Upper lobe of left lung (tissue), 6 donors: ENCODE measurements around the gene CHMP5. TPM values are rescaled to one million over a fixed set of nuclear protein-coding genes. Genes with fewer than 3 reads are reported as not detected.
A peak's percentile ranks its signal among the peaks of the same experiment; 100 is the strongest.

Source experiments
- ATAC-seq, 2 donors: fragments of 200-7000 bp; cut with Tn5 transposase; one replicate each; pipeline ENCODE4 v1.9.1; 2022; ENCODE audit warnings: mild to moderate bottlenecking in 2 of 2, moderate library complexity in 2 of 2; ENCODE audit not compliant: low FRiP score in 2 of 2
- DNase-seq, 2 donors: peaks; one replicate each; pipeline ENCODE4 v3.0.0-alpha.2; 2019 to 2020
- H3K27ac ChIP-seq, 4 donors: fragments of 200-600 bp; sonication (generic); one replicate each; pipeline ENCODE4 v1.5.1; 2016 to 2019
- H3K27me3 ChIP-seq, 4 donors: fragments of 200-600 bp; sonication (generic); one replicate each; pipeline ENCODE4 v1.5.1; 2017 to 2019
- H3K36me3 ChIP-seq, 4 donors: fragments of 200-600 bp; sonication (generic); one replicate each; pipeline ENCODE4 v1.5.1; 2016 to 2019
- H3K4me1 ChIP-seq, 4 donors: fragments of 200-600 bp; sonication (generic); one replicate each; pipeline ENCODE4 v1.5.1; 2018 to 2019
- H3K4me3 ChIP-seq, 4 donors: fragments of 200-600 bp; sonication (generic); one replicate each; pipeline ENCODE4 v1.5.1; 2017 to 2019; ENCODE audit warnings: mild to moderate bottlenecking in 2 of 4, moderate library complexity in 1 of 4
- H3K9me3 ChIP-seq, 4 donors: fragments of 200-600 bp; sonication (generic); one replicate each; pipeline ENCODE4 v1.5.1; 2018 to 2019
- EP300 ChIP-seq, 4 donors: sonication (generic); formaldehyde crosslinking; IDR thresholded peaks; one replicate each; pipeline ENCODE4 v1.5.1; 2017; ENCODE audit warnings: antibody characterized with exemption in 4 of 4, control low read depth in 2 of 4
- POLR2A ChIP-seq, 4 donors: fragments of 450-650 bp; IDR thresholded peaks; one replicate each; pipeline ENCODE4 v1.5.1; 2016 to 2017; ENCODE audit warnings: antibody characterized with exemption in 4 of 4, mild to moderate bottlenecking in 2 of 4
- POLR2AphosphoS5 ChIP-seq, 2 donors: sonication (generic); formaldehyde crosslinking; IDR thresholded peaks; one replicate each; pipeline ENCODE4 v1.5.1; 2017; ENCODE audit warnings: antibody characterized with exemption in 2 of 2
- WGBS, 2 donors: methylation state at CpG; one replicate each; pipeline ENCODE4 v1.1.5; 2017 to 2018; 5-methylcytosine and 5-hydroxymethylcytosine counted together
- total RNA-seq, 6 donors: library from RNA; depleted of rRNA in 4 of 6; stranded (reverse); fragments of >200 nt in 4 of 6; gene quantifications; one replicate each; pipeline versions ENCODE4 v1.1.0 to v1.2.1, GENCODE V29; 2016 to 2021
- TF ChIP-seq, protein P1 (sequence below), 6 experiments: fragments of 450-650 bp in 4 of 6; fragments of 200-600 bp in 2 of 6; sonication (generic) in 2 of 6; IDR thresholded peaks; one replicate each; pipeline ENCODE4 v1.5.1; 2016 to 2019; ENCODE audit warnings: antibody characterized with exemption in 6 of 6
- donor health status: DM: no; HTN: no; CAD: no; lungs with moderate emphysema.
- donor health status: DM: no; HTN: yes; CAD: no; lungs with severe emphysema.

Gene CHMP5
- total RNA-seq, 6 donors from 2014 or later: 33.5 to 95.5 (median 60.1) TPM

- no peak within 1 kb of the TSS for H3K4me3 ChIP-seq
- no peaks in the 10 kb centered on the region for H3K36me3 ChIP-seq
- peak in 1 of 2 donors; percentile 11 for ATAC-seq
- no peaks in the 10 kb centered on the region for H3K9me3 ChIP-seq
- no peaks in the 10 kb centered on the region for H3K4me1 ChIP-seq
- no peak for DNase-seq
- 39 to 53% methylated on average over 7 of the region's 7 CpGs for WGBS, 2 donors
- H3K27me3 ChIP-seq: no peaks in the 10 kb centered on the region
- TF ChIP-seq EP300 (IDR thresholded peaks at IDR 0.05) (no peak), POLR2A (IDR thresholded peaks at IDR 0.05) (no peak), POLR2AphosphoS5 (IDR thresholded peaks at IDR 0.05) (no peak)
- TF ChIP-seq, protein P1, sequence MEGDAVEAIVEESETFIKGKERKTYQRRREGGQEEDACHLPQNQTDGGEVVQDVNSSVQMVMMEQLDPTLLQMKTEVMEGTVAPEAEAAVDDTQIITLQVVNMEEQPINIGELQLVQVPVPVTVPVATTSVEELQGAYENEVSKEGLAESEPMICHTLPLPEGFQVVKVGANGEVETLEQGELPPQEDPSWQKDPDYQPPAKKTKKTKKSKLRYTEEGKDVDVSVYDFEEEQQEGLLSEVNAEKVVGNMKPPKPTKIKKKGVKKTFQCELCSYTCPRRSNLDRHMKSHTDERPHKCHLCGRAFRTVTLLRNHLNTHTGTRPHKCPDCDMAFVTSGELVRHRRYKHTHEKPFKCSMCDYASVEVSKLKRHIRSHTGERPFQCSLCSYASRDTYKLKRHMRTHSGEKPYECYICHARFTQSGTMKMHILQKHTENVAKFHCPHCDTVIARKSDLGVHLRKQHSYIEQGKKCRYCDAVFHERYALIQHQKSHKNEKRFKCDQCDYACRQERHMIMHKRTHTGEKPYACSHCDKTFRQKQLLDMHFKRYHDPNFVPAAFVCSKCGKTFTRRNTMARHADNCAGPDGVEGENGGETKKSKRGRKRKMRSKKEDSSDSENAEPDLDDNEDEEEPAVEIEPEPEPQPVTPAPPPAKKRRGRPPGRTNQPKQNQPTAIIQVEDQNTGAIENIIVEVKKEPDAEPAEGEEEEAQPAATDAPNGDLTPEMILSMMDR (IDR thresholded peaks at IDR 0.05): no peak
- H3K27ac ChIP-seq: no peak within 1 kb of the TSS
These were observed 24.9 kb upstream of the CHMP5 start, which contains the start of gene SPINK4 for GRCh38 chr9:33239921-33240320. TSS of gene SPINK4 (plus strand) at chr9:33240167. CDS start at chr9:33240209, 42 bp downstream.

DNA sequence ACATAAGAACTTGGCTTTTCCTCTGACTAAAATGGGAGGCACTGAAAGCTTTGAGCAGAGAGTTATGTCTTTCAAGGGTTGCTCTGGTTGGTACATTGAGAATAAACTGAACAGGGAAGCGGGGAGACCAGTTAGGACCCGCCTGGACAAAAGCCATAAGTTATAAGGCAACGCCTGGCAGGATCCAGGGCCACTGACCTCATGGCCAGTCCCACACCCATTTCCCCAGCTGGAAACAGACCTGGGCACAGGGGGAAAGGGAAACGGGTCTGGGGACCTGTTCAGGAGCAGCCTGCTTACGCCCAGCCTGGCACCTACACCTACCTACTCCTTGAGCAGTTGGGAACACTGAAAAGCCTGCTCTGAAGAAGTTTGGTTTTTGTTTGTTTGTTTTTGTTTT is 23.6 kb upstream of the CHMP5 start:
- Histone ChIP-seq H3K9me3 (no peaks in the 10 kb centered on the region), H3K27me3 (no peaks in the 10 kb centered on the region), H3K36me3 (no peaks in the 10 kb centered on the region), H3K27ac (no peak overlapping the region), H3K4me1 (no peaks in the 10 kb centered on the region), H3K4me3 (no peak overlapping the region)
- DNase-seq (no peak), ATAC-seq (no peak)
- WGBS, 2 donors: 75 to 77% methylated on average over 5 of the region's 5 CpGs
- TF ChIP-seq POLR2A (IDR thresholded peaks at IDR 0.05) (no peak), POLR2AphosphoS5 (IDR thresholded peaks at IDR 0.05) (no peak), EP300 (IDR thresholded peaks at IDR 0.05) (no peak)
- TF ChIP-seq, protein P1 (IDR thresholded peaks at IDR 0.05): no peak

DNA sequence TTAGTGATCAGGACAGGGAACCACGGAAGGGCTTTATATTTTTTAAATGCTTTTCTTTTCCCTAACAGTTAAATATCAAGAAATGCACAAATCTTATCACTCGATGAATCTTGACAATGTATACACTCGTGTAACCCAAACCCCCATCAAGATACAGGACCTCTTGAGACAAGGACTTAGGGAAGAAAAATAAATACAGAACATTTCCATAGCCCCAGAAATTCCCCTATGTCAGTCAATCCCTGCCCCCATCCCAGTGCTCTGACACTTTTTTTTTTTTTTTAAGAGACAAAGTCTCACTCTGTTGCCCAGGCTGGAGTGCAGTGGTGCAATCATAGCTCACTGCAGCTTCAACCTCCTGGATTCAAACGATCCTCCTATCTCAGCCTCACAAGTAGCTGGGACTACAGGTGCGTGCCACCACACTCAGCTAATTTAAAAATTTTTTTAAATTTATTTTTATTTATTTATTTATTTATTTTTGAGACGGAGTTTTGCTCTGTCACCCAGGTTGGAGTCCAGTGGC is 22.2 kb upstream of the CHMP5 start:
- Histone ChIP-seq H3K9me3 (no peaks in the 10 kb centered on the region), H3K27me3 (no peaks in the 10 kb centered on the region), H3K36me3 (no peaks in the 10 kb centered on the region), H3K4me1 (no peaks in the 10 kb centered on the region), H3K4me3 (no peak overlapping the region), H3K27ac (no peak overlapping the region)
- TF ChIP-seq POLR2A (IDR thresholded peaks at IDR 0.05) (no peak), EP300 (IDR thresholded peaks at IDR 0.05) (no peak), POLR2AphosphoS5 (IDR thresholded peaks at IDR 0.05) (no peak)
- TF ChIP-seq, protein P1 (IDR thresholded peaks at IDR 0.05): no peak
- ATAC-seq (no peak), DNase-seq (no peak)
- WGBS, 2 donors: 68 to 73% methylated on average over 6 of the region's 6 CpGs

DNA sequence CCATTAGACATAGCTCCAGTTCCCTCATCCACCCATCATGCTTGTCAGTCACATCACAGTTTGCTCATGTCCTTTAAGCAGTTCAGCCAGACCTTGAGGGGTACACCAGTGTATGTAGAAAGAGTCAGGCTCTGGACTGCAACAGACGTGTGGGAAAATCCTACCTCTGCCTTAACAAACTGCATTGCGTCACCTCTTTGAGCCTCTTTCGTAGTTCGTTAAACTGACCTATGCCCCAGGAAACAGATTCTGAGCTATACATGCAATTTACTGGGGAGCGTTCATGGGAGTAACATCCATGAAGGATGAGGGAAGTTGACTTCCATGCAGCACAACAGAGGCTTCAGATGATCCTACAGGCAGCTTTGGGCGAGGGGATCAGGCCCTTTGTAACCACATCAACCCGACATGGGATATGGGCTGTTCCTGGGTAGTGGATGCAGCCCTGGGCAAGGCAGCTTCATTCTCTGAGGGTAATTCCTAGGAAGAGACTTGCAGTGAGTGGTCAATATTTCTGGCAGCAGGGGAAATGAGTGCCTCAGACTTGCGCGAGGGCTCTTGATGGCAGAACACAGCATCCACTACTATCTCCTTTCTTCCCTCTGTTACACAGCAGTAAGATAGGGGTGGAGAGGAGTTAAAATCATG is 20.6 kb upstream of the CHMP5 start:
- WGBS, 2 donors: 80 to 88% methylated on average over 8 to 9 of the region's 9 CpGs
- DNase-seq: no peak
- TF ChIP-seq EP300 (IDR thresholded peaks at IDR 0.05): no peak
- TF ChIP-seq POLR2AphosphoS5 (IDR thresholded peaks at IDR 0.05): no peak
- TF ChIP-seq, protein P1 (IDR thresholded peaks at IDR 0.05): no peak
- Histone ChIP-seq H3K36me3 (peaks cover 0 to 6% (median 0%) of the 10 kb centered on the region in 4 donors), H3K9me3 (no peaks in the 10 kb centered on the region), H3K27me3 (no peaks in the 10 kb centered on the region), H3K27ac (no peak overlapping the region), H3K4me3 (no peak overlapping the region), H3K4me1 (no peaks in the 10 kb centered on the region)
- no peak for ATAC-seq

DNA sequence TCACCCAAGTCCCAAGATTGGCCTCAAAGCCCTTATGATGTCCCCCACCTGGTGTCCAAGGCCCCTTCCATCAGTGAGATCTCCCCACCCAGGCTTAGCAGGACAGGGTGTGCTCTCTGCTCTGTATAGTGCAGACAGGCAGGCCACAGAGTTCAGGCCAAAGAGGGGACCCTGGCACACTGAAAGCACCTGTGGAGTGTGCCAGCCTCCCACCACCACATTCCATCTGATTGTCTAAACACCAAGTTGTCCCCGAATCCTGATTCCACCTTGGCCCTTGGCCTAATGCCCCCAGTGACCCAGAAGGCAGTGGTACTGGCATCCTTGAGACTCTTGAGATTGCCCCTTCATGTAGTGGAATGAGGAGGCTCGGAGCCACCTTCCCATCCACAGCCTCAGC is 19.5 kb upstream of the CHMP5 start:
- no peak overlapping the region for H3K4me3 ChIP-seq
- H3K36me3 ChIP-seq: peaks cover 0 to 6% (median under 1%) of the 10 kb centered on the region in 4 donors
- no peaks in the 10 kb centered on the region for H3K4me1 ChIP-seq
- DNase-seq: no peak
- H3K9me3 ChIP-seq: no peaks in the 10 kb centered on the region
- TF ChIP-seq EP300 (IDR thresholded peaks at IDR 0.05) (no peak), POLR2AphosphoS5 (IDR thresholded peaks at IDR 0.05) (no peak), POLR2A (IDR thresholded peaks at IDR 0.05) (no peak)
- TF ChIP-seq, protein P1 (IDR thresholded peaks at IDR 0.05): no peak
- H3K27me3 ChIP-seq: no peaks in the 10 kb centered on the region
- no peak overlapping the region for H3K27ac ChIP-seq
- WGBS, 2 donors: 92 to 100% methylated on average over 2 of the region's 2 CpGs
- no peak for ATAC-seq
